Parathyroid adenoma (tissue), 2 donors: ENCODE results near the gene SLC39A1.

Experiments
- H2AFZ ChIP-seq: fragments of 300-600 bp; sonication (generic); one replicate; pipeline ENCODE4 v1.7.0; 2017; ENCODE audit warnings: antibody characterized with exemption, mild to moderate bottlenecking
- H3K27ac ChIP-seq: fragments of 300-600 bp; sonication (generic); one replicate; pipeline ENCODE4 v1.7.0; 2017
- H3K27me3 ChIP-seq: fragments of 300-600 bp; sonication (generic); one replicate; pipeline ENCODE4 v1.7.0; 2017; ENCODE audit warnings: low read length; ENCODE audit not compliant: control insufficient read depth, insufficient read depth
- H3K36me3 ChIP-seq: fragments of 300-600 bp; sonication (generic); one replicate; pipeline ENCODE4 v1.7.0; 2017; ENCODE audit warnings: low read length; ENCODE audit not compliant: control insufficient read depth, insufficient read depth
- H3K4me1 ChIP-seq: fragments of 300-600 bp; sonication (generic); one replicate; pipeline ENCODE4 v1.7.0; 2017; ENCODE audit warnings: control low read depth
- H3K4me2 ChIP-seq: fragments of 300-600 bp; sonication (generic); one replicate; pipeline ENCODE4 v1.7.0; 2017; ENCODE audit warnings: low read length
- H3K4me3 ChIP-seq: fragments of 300-600 bp; sonication (generic); one replicate; pipeline ENCODE4 v1.7.0; 2017; ENCODE audit warnings: low read depth, low read length
- H3K79me2 ChIP-seq: fragments of 300-600 bp; sonication (generic); one replicate; pipeline ENCODE4 v1.7.0; 2017; ENCODE audit warnings: control low read depth
- H3K9ac ChIP-seq: fragments of 300-600 bp; sonication (generic); one replicate; pipeline ENCODE4 v1.7.0; 2017; ENCODE audit warnings: mild to moderate bottlenecking
- H3K9me3 ChIP-seq: fragments of 300-600 bp; sonication (generic); one replicate; pipeline ENCODE4 v1.7.0; 2017; ENCODE audit warnings: low read length; ENCODE audit not compliant: control insufficient read depth
- CTCF ChIP-seq: fragments of 300-600 bp; sonication (generic); IDR thresholded peaks from one replicate; pipeline ENCODE4 v1.7.0; 2017; ENCODE audit warnings: antibody characterized with exemption, mild to moderate bottlenecking
- donor health status: primary hyperparathyroidism.

Gene SLC39A1

GRCh38 chr1:153929426-153929825, 33.9 kb downstream of the SLC39A1 start:
- Histone ChIP-seq H3K36me3 (no peaks in the 10 kb centered on the region), H3K27ac (no peak overlapping the region), H2AFZ (no peak overlapping the region), H3K9me3 (no peaks in the 10 kb centered on the region), H3K4me2 (no peak overlapping the region), H3K9ac (no peak overlapping the region), H3K79me2 (no peaks in the 10 kb centered on the region), H3K27me3 (no peaks in the 10 kb centered on the region), H3K4me1 (no peaks in the 10 kb centered on the region), H3K4me3 (no peak overlapping the region)
- no peak for TF ChIP-seq CTCF

GRCh38 chr1:153928791-153929341, 34.5 kb downstream of the SLC39A1 start:
- H3K9me3 ChIP-seq, result no peaks in the 10 kb centered on the region
- no peaks in the 10 kb centered on the region for H3K4me1 ChIP-seq
- no peaks in the 10 kb centered on the region for H3K27me3 ChIP-seq
- H3K27ac ChIP-seq, result no peak overlapping the region
- no peak overlapping the region for H2AFZ ChIP-seq
- no peak for TF ChIP-seq CTCF
- H3K9ac ChIP-seq, result no peak overlapping the region
- no peaks in the 10 kb centered on the region for H3K79me2 ChIP-seq
- no peaks in the 10 kb centered on the region for H3K36me3 ChIP-seq
- no peak overlapping the region for H3K4me3 ChIP-seq
- no peak overlapping the region for H3K4me2 ChIP-seq

- H3K79me2 ChIP-seq, result no peaks in the 10 kb centered on the region
- no peaks in the 10 kb centered on the region for H3K36me3 ChIP-seq
- no peaks in the 10 kb centered on the region for H3K4me1 ChIP-seq
- H3K9ac ChIP-seq, result no peak overlapping the region
- no peaks in the 10 kb centered on the region for H3K9me3 ChIP-seq
- no peak overlapping the region for H2AFZ ChIP-seq
- no peak for TF ChIP-seq CTCF
- no peak overlapping the region for H3K4me2 ChIP-seq
- no peak overlapping the region for H3K27ac ChIP-seq
- H3K27me3 ChIP-seq, result no peaks in the 10 kb centered on the region
- no peak overlapping the region for H3K4me3 ChIP-seq
These were observed 35.1 kb downstream of the SLC39A1 start for GRCh38 chr1:153928245-153928644.

- no peak overlapping the region for H3K27ac ChIP-seq
- no peak overlapping the region for H2AFZ ChIP-seq
- no peak for TF ChIP-seq CTCF
- H3K79me2 ChIP-seq, result no peaks in the 10 kb centered on the region
- H3K9me3 ChIP-seq, result no peaks in the 10 kb centered on the region
- H3K27me3 ChIP-seq, result no peaks in the 10 kb centered on the region
- no peak overlapping the region for H3K9ac ChIP-seq
- no peak overlapping the region for H3K4me2 ChIP-seq
- no peaks in the 10 kb centered on the region for H3K4me1 ChIP-seq
- H3K4me3 ChIP-seq, result no peak overlapping the region
- no peaks in the 10 kb centered on the region for H3K36me3 ChIP-seq
These were observed 36.9 kb downstream of the SLC39A1 start for GRCh38 chr1:153926405-153926804.
